ENCODE measurements around the gene KCTD5.

The KCTD5 gene

GRCh38 chr16:2734844-2735515 lies 52.7 kb downstream of the KCTD5 start:
- DNase-seq = no peak

DNA sequence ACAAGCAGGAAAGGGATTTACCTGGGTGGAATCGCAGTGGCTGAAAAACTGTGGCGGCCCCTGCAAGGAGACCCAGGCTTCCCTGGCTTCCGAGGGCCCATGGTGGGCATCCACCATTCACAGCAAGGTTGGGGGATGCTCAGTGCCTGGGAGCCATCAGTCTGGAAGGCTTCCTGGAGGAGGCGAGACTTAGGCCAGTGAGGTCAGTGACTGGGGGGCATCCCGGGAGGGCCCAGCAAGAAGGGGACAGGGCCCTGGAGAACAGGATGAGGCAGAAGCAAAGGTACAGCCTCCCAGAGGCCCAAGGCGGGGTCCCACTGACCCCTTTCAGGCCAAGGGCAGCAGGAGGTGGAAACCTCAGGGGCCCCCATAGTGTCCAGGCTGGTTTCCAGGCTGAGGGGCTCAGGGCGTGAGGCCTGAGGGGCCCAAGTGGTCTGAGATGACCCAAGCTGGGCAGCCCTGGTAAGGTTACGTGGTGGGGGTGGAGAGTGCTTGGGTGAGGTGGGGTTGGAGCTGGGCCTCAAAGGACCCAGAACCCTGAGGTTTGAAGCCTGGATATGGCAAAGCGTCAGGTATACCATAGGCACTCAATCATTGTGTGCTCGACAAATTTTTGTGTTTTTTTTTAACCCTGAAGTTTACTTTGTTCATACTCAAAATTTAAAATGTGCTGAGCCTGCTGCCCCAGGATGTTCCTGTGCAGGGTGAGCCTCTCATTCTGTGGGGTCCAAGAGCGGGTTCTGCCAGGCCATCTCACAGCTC lies 54.3 kb downstream of the KCTD5 start:
- no peak for DNase-seq

DNA sequence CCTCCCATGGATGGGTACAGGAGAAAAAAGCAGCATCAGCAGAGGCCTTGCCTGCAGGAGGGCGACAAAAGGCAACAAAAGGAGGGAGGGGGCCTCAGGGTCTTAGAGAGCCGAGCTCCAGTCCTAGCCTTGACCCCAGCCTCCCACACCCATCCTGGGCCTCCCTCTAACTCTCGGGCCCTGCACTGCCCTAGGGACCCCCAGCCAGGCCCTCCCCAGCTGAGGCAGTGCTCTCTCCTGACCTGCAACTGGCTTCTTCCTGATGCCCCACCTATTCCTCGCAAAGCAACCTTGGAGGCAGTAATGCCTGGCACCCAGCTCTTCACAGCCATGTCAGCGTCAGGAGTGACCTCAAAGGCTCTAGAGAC lies 54.9 kb downstream of the KCTD5 start:
- no peak for DNase-seq

GRCh38 chr16:2737895-2738418 lies 55.6 kb downstream of the KCTD5 start:
- DNase-seq = no peak

GRCh38 chr16:2738615-2739014 lies 56.3 kb downstream of the KCTD5 start:
- DNase-seq = no peak

- no peak for DNase-seq
Observed at GRCh38 chr16:2739625-2740430, 57.5 kb downstream of the KCTD5 start.

DNA sequence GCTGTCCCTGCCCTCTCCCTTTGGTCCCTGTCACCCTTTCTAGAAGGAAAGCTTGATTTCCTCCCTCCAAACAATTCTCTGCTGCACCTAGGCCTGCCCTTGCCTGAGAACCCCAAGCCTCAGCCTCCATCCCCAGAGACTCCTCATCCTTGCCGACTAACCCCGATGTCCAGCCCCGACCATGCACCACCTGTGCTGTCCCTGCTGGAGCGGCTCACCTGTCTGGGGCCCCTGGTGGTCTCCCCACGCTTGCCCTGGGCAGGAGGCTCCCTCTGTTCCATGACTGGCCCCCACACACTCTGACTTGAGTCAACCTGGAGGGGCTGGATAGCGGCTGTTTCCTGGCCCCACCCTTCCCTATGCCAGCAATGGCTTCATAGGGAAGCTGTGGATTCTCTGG lies 58.2 kb downstream of the KCTD5 start:
- no peak for DNase-seq

GRCh38 chr16:2741168-2741567 lies 58.8 kb downstream of the KCTD5 start:
- no peak for DNase-seq

GRCh38 chr16:2742323-2743006 lies 60.1 kb downstream of the KCTD5 start:
- DNase-seq = no peak

- DNase-seq = no peak
Observed at GRCh38 chr16:2743007-2743810, 60.9 kb downstream of the KCTD5 start.

GRCh38 chr16:2744711-2745110 lies 62.4 kb downstream of the KCTD5 start:
- DNase-seq = no peak

DNA sequence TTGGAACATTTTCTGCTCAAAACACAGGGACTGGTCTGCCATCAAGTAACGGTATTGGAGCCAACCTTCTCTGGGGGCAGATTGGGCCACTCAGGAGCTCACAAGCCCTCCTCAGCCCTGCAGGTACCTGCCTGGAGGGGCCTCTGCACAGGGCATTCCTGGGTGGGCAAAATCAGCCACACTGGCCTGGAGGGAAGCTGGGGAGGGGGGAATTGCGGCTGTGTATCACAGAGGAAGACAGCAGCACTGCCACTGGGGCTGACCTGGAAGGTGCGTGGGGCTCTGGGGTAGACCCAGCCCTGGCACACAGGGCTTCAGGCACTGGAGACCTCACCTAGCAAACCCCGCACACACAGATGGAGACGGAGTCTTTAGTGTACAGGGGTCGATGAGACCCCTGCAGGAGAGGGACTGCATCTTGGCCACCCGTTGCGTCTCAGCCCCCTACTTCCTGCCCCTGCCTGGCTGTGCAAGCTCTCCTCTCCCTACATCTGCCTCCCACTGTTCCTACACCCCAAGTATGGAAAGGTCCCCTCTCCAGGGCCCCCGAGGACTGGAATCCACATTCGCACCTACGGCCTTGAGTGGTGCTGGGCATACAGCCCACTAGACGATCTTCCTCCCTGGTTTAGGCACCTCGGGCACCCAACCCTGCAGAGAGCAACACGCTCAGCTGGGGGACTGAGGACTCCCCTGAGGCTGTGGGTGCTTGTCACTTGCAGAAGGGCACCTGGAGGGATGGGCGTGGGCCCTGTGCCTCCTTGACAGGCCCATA lies 63.0 kb downstream of the KCTD5 start:
- DNase-seq = no peak

GRCh38 chr16:2745961-2746360 lies 63.6 kb downstream of the KCTD5 start:
- DNase-seq = no peak

DNA sequence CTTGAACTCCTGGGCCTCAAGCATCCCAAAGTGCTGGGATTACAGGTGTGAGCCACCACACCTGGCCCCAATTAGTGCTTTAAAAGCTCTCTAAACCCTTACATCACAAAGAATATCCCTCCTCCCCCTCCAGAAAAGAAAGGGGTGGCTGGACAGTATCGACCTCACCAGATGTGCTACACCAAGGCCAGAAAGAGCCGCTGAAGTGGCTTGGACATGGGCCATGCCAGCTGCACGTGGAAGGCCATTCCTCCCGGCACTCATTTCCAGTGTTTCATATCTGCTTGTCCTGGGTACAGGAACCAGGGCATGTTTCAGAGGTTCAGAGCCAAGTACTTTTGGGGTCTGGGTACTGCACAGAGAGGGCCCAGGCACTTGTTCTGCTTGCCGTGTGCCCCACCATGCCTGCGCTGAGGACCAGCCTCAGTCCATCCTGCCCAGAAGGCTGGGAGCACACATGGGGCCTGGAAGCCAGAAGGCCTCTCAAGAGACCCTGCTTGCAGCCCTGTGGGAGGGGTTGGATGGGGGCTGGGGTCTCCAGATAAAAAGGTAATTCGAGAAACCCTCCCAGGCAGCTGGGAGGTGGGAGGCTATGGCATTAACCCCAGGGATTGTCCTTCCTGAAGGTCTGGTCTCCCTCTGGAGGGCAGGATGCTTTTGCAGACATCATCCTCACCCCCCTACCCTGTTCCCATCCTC lies 66.6 kb downstream of the KCTD5 start:
- DNase-seq = no peak

GRCh38 chr16:2749476-2749875 lies 67.2 kb downstream of the KCTD5 start:
- no peak for DNase-seq

- no peak for DNase-seq
Observed at GRCh38 chr16:2749936-2750335, 67.6 kb downstream of the KCTD5 start.

GRCh38 chr16:2751577-2752034 lies 69.3 kb downstream of the KCTD5 start:
- DNase-seq = no peak

DNA sequence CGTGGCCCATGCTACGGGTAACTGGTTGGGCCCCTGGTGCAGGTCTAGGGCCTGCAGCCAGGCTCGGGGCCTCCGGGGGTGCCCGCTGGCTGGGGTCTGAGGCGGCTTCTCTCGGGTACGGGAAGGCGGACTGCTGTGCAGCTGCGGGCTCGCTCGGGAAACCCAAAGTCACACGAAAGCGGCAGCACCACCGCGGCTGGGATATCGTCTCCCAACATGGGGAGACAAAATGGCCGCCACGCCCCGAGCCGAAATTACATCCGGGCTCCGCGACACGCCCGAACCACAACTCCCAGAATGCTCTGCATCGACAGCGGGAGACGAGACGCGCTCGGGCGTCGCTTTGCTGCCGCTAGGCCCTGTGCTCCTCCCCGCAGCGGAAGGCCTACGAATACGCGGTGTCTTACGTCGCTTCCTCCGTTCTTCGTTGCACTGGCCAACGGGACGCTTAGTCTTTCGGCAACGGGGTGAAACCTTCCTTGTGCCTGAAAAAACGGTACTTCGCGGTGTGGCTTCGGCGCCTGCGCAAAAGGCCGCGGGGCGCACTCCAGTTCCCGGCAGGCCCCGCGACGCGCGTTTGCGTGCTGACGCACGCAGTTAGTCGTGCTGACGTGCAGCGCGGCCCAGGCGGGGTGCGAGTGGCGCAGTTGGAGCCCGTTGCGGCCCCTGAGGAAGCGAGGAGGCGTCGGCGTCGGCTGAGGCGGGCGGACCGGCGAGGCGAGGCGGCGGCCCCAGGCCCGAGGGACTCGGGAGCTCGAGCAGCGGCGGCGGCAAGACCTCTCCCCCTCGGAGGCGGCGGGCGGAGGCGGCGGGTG lies 69.9 kb downstream of the KCTD5 start, which contains the start of gene SRRM2:
Gene SRRM2 (plus strand): TSS at position 604 of the 815 bp plus-strand sequence. CDS start 3,727 bp downstream, outside the sequence.
- peak; percentile 98 for DNase-seq

All from femur (tissue), 1 donor.